Keratinocyte (primary cell): ENCODE data around the gene EMILIN1. TPM values are rescaled to one million over a fixed set of nuclear protein-coding genes. Genes with fewer than 3 reads are reported as not detected.

Source experiments
- DNase-seq: peaks from one replicate; pipeline ENCODE4 v3.0.0-alpha.2; 2011; ENCODE audit warnings: low read depth, missing footprints, low spot score
- FAIRE-seq: peaks from 2 replicates; lab custom pipeline; 2011; peaks lifted over from hg19 to GRCh38; lab: Jason Lieb, UNC
- H2AFZ ChIP-seq: 2 replicates; pipeline ENCODE4 v1.6.0; 2012; ENCODE audit warnings: low read length, control low read depth, inconsistent platforms; ENCODE audit not compliant: control insufficient read depth
- H3K27ac ChIP-seq: 2 replicates; pipeline ENCODE4 v1.5.1; 2011; ENCODE audit warnings: low read length; ENCODE audit not compliant: control insufficient read depth, insufficient read depth
- H3K27me3 ChIP-seq: 3 replicates; pipeline ENCODE4 v1.6.0; 2011; ENCODE audit warnings: low read length; ENCODE audit not compliant: control insufficient read depth, insufficient read depth; ENCODE audit errors: extremely low read depth
- H3K36me3 ChIP-seq, 2 experiments: 2 replicates in 1 of 2; 3 replicates in 1 of 2; pipeline ENCODE4 v1.5.1; 2011; ENCODE audit warnings: low read length in 2 of 2, mild to moderate bottlenecking in 1 of 2; ENCODE audit not compliant: control insufficient read depth in 2 of 2, insufficient read depth in 2 of 2; ENCODE audit errors: extremely low read depth in 1 of 2
- H3K4me1 ChIP-seq: 3 replicates; pipeline ENCODE4 v1.5.1; 2011; ENCODE audit warnings: low read length; ENCODE audit not compliant: control insufficient read depth, insufficient read depth; ENCODE audit errors: extremely low read depth
- H3K4me2 ChIP-seq: 3 replicates; pipeline ENCODE4 v1.6.0; 2011; ENCODE audit warnings: low read depth, low read length; ENCODE audit not compliant: control insufficient read depth, insufficient read depth; ENCODE audit errors: extremely low read depth
- H3K4me3 ChIP-seq, 3 experiments: fragments of 200-600 bp in 1 of 3; sonication (generic) in 1 of 3; 2 replicates in 2 of 3; 3 replicates in 1 of 3; pipeline ENCODE4 v1.5.1; 2011 to 2016; ENCODE audit warnings: low read length in 3 of 3, mild to moderate bottlenecking in 3 of 3, control low read depth in 2 of 3, inconsistent platforms in 1 of 3, low read depth in 1 of 3, mixed read lengths in 1 of 3, mixed run types in 1 of 3, moderate library complexity in 1 of 3; ENCODE audit not compliant: control insufficient read depth in 2 of 3, insufficient read depth in 2 of 3; ENCODE audit errors: extremely low read depth in 1 of 3
- H3K79me2 ChIP-seq: 2 replicates; pipeline ENCODE4 v1.6.0; 2012; ENCODE audit warnings: low read length; ENCODE audit not compliant: control insufficient read depth, insufficient read depth
- H3K9ac ChIP-seq: 3 replicates; pipeline ENCODE4 v1.6.0; 2011; ENCODE audit warnings: low read length; ENCODE audit not compliant: control insufficient read depth, insufficient read depth; ENCODE audit errors: extremely low read depth
- H3K9me1 ChIP-seq: 3 replicates; pipeline ENCODE4 v1.6.0; 2011; ENCODE audit warnings: low read length; ENCODE audit not compliant: control insufficient read depth, insufficient read depth; ENCODE audit errors: extremely low read depth
- H3K9me3 ChIP-seq: 2 replicates; pipeline ENCODE4 v1.5.1; 2012; ENCODE audit warnings: low read depth, low read length; ENCODE audit not compliant: control insufficient read depth
- H4K20me1 ChIP-seq: 3 replicates; pipeline ENCODE4 v1.6.0; 2011; ENCODE audit warnings: low read length; ENCODE audit not compliant: control insufficient read depth, insufficient read depth; ENCODE audit errors: extremely low read depth
- EZH2 ChIP-seq: IDR thresholded peaks from one replicate; pipeline ENCODE4 v1.6.1; 2012; ENCODE audit warnings: inconsistent platforms, mild to moderate bottlenecking, low read length, moderate library complexity
- dilution Hi-C: fragments of 300-500 bp; cut with MboI; formaldehyde crosslinking; loops from one replicate; pipeline ENCODE4 v1.7.0; 2020; ENCODE audit warnings: low sequenced_read_pairs; ENCODE audit not compliant: extremely low pct_ligation_motif_present
- polyA plus RNA-seq, 5 experiments: library from polyadenylated mRNA; depleted of rRNA in 3 of 5; stranded (reverse) in 3 of 5; stranded (forward) in 1 of 5; unstranded in 1 of 5; fragments of >200 nt; gene quantifications; 1 replicate in 1 of 5; 2 replicates in 3 of 5; 3 replicates in 1 of 5; pipeline versions ENCODE4 v1.2.1 to v1.2.3, GENCODE V29; 2011 to 2012; ENCODE audit warnings: missing spikeins in 2 of 5, low read depth in 1 of 5, low replicate concordance in 1 of 5
- TF ChIP-seq, protein P1 (sequence below), 3 experiments: IDR thresholded peaks in 1 of 3; conservative IDR thresholded peaks in 1 of 3; optimal IDR thresholded peaks in 1 of 3; 2 replicates in 2 of 3; 3 replicates in 1 of 3; pipeline versions ENCODE3 to v1.5.1; 2011; ENCODE audit warnings: low read length in 3 of 3, mild to moderate bottlenecking in 3 of 3, moderate library complexity in 2 of 3, control low read depth in 1 of 3, inconsistent platforms in 1 of 3; ENCODE audit not compliant: insufficient read depth in 2 of 3; ENCODE audit errors: extremely low read depth in 1 of 3

Gene EMILIN1
- polyA plus RNA-seq, 1 donor (not counting 4 experiments of a cell fraction or from before 2014, with no cell fraction given), result 0.03 TPM

DNA sequence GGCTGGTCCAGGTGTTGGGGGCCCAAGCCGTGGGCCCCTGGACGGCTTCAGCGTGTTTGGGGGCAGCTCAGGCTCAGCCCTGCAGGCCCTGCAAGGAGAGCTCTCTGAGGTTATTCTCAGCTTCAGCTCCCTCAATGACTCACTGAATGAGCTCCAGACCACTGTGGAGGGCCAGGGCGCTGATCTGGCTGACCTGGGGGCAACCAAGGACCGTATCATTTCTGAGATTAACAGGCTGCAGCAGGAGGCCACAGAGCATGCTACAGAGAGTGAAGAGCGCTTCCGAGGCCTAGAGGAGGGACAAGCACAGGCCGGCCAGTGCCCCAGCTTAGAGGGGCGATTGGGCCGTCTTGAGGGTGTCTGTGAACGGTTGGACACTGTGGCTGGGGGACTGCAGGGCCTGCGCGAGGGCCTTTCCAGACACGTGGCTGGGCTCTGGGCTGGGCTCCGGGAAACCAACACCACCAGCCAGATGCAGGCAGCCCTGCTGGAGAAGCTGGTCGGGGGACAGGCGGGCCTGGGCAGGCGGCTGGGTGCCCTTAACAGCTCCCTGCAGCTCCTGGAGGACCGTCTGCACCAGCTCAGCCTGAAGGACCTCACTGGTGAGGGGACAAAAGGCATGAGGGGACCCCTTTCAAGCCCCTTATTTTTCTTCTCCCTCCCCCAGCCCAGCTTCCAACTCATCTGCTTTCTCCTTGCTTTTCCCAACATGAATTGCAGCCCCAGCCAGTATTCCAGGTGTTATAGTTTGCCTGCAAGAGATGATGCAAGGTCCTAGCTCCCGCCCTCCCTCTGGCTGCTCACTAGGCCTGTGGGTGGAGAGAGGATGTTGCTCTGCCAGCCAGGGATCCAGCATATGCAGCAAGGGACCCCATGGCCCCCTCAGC lies 5.2 kb downstream of the EMILIN1 start:
- peaks cover 18% of the 10 kb centered on the region for H3K4me1 ChIP-seq
- no peak for FAIRE-seq
- no peaks in the 10 kb centered on the region for H4K20me1 ChIP-seq
- no peaks in the 10 kb centered on the region for H3K79me2 ChIP-seq
- H3K9me1 ChIP-seq, result no peaks in the 10 kb centered on the region
- TF ChIP-seq, protein P1, sequence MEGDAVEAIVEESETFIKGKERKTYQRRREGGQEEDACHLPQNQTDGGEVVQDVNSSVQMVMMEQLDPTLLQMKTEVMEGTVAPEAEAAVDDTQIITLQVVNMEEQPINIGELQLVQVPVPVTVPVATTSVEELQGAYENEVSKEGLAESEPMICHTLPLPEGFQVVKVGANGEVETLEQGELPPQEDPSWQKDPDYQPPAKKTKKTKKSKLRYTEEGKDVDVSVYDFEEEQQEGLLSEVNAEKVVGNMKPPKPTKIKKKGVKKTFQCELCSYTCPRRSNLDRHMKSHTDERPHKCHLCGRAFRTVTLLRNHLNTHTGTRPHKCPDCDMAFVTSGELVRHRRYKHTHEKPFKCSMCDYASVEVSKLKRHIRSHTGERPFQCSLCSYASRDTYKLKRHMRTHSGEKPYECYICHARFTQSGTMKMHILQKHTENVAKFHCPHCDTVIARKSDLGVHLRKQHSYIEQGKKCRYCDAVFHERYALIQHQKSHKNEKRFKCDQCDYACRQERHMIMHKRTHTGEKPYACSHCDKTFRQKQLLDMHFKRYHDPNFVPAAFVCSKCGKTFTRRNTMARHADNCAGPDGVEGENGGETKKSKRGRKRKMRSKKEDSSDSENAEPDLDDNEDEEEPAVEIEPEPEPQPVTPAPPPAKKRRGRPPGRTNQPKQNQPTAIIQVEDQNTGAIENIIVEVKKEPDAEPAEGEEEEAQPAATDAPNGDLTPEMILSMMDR (optimal IDR thresholded peaks at IDR 0.05 in 1 of 3, IDR thresholded peaks at IDR 0.05 in 1 of 3, conservative IDR thresholded peaks at IDR 0.05 in 1 of 3; ENCODE audit: extremely low read depth in 1 of 3, insufficient read depth in 2 of 3, low read length in 3 of 3), result no peak
- no peak overlapping the region for H3K27ac ChIP-seq
- DNase-seq, result no peak
- no peak overlapping the region for H3K4me2 ChIP-seq
- H3K9ac ChIP-seq, result no peak overlapping the region
- no peak overlapping the region for H3K4me3 ChIP-seq
- no peaks in the 10 kb centered on the region for H3K9me3 ChIP-seq
- H3K27me3 ChIP-seq, result no peaks in the 10 kb centered on the region
- no peaks in the 10 kb centered on the region for H3K36me3 ChIP-seq
- no peak overlapping the region for H2AFZ ChIP-seq
- dilution Hi-C loops, result no loop called here

DNA sequence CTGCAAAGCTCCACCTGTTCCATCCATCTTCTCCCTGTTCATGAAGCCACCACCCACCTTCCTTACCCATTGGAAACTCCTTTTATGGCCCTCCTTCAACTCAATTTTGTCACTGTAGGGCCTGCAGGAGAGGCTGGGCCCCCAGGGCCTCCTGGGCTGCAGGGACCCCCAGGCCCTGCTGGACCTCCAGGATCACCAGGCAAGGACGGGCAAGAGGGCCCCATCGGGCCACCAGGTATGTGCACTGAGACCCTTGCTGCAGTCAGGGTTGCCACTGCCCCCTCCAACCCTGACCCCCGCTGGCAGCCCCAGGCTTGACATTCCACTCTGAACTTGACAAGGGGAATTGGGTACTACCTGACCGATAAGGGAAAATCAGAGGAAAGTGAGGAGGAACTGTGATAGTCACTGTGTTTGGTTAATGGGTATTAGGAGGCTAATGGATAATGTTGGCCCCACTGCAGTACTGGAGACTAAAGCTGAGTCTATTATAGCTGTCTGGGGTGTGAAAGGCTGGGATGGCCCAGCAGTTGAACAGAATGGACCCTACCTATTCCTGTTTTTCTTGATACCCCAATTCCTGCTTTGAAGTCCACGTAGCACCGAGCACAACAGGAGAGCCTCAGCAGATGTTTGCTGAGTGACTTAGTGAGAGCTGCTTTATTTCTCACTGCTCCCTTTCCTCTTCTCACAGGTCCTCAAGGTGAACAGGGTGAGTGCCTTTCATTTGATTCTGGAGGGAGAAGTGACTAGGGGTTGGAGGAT lies 6.1 kb downstream of the EMILIN1 start:
- DNase-seq, result no peak
- Histone ChIP-seq H3K4me3 (no peak overlapping the region), H3K27ac (no peak overlapping the region), H2AFZ (no peak overlapping the region), H3K4me1 (peaks cover 18% of the 10 kb centered on the region), H3K9ac (no peak overlapping the region), H3K27me3 (no peaks in the 10 kb centered on the region), H4K20me1 (no peaks in the 10 kb centered on the region), H3K9me1 (no peaks in the 10 kb centered on the region), H3K4me2 (no peak overlapping the region), H3K9me3 (no peaks in the 10 kb centered on the region), H3K36me3 (no peaks in the 10 kb centered on the region), H3K79me2 (no peaks in the 10 kb centered on the region)
- dilution Hi-C loops, result no loop called here
- TF ChIP-seq, protein P1 (optimal IDR thresholded peaks at IDR 0.05 in 1 of 3, IDR thresholded peaks at IDR 0.05 in 1 of 3, conservative IDR thresholded peaks at IDR 0.05 in 1 of 3; ENCODE audit: extremely low read depth in 1 of 3, insufficient read depth in 2 of 3, low read length in 3 of 3), result no peak
- TF ChIP-seq EZH2, result no peak
- no peak for FAIRE-seq
